Fibroblast of skin of scalp (primary cell): ENCODE results near the gene CX3CL1.
"Not testable (repeated sequence)": the region's sequence is repeated elsewhere in the genome, so short reads cannot be mapped to it uniquely, and the experiment has no call there.

Experiments
- DNase-seq: peaks from one replicate; pipeline ENCODE4 v3.0.0-alpha.2; 2013

The CX3CL1 gene

DNA sequence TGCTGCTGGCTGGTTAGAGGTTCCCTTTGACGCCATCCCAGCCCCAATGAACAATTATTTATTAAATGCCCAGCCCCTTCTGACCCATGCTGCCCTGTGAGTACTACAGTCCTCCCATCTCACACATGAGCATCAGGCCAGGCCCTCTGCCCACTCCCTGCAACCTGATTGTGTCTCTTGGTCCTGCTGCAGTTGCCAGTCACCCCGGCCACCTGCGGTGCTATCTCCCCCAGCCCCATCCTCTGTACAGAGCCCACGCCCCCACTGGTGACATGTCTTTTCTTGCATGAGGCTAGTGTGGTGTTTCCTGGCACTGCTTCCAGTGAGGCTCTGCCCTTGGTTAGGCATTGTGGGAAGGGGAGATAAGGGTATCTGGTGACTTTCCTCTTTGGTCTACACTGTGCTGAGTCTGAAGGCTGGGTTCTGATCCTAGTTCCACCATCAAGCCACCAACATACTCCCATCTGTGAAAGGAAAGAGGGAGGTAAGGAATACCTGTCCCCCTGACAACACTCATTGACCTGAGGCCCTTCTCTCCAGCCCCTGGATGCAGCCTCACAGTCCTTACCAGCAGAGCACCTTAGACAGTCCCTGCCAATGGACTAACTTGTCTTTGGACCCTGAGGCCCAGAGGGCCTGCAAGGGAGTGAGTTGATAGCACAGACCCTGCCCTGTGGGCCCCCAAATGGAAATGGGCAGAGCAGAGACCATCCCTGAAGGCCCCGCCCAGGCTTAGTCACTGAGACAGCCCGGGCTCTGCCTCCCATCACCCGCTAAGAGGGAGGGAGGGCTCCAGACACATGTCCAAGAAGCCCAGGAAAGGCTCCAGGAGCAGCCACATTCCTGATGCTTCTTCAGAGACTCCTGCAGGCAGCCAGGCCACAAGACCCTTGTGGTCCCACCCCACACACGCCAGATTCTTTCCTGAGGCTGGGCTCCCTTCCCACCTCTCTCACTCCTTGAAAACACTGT is 11.3 kb downstream of the CX3CL1 start:
- peak; percentile 68 for DNase-seq

DNA sequence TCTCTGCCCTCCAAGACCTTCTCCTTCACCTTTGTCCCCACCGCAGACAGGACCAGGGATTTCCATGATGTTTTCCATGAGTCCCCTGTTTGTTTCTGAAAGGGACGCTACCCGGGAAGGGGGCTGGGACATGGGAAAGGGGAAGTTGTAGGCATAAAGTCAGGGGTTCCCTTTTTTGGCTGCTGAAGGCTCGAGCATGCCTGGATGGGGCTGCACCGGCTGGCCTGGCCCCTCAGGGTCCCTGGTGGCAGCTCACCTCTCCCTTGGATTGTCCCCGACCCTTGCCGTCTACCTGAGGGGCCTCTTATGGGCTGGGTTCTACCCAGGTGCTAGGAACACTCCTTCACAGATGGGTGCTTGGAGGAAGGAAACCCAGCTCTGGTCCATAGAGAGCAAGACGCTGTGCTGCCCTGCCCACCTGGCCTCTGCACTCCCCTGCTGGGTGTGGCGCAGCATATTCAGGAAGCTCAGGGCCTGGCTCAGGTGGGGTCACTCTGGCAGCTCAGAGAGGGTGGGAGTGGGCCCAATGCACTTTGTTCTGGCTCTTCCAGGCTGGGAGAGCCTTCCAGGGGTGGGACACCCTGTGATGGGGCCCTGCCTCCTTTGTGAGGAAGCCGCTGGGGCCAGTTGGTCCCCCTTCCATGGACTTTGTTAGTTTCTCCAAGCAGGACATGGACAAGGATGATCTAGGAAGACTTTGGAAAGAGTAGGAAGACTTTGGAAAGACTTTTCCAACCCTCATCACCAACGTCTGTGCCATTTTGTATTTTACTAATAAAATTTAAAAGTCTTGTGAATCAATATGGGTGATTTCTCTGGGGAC is 12.2 kb downstream of the CX3CL1 start:
- no peak for DNase-seq

DNA sequence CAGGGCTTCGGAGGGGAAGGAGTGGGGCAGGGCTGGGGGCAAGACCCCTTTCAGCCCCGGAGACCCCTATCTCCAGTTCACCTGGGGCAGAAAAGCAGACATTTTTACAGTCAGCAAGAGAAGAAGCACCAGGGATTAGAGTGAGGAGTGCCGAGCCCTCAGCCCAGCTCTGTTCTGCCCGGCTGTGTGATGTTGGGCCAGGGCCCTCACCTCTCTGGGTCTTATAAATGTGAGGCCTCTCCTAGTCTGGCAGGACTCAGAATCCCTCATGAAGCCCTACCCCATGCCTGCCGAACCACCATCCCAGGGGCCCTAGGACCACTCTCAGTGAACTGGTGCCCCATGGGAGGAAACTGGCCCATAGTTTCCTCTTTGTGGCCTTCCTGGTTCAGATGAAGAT is 12.8 kb downstream of the CX3CL1 start:
- no peak for DNase-seq

DNA sequence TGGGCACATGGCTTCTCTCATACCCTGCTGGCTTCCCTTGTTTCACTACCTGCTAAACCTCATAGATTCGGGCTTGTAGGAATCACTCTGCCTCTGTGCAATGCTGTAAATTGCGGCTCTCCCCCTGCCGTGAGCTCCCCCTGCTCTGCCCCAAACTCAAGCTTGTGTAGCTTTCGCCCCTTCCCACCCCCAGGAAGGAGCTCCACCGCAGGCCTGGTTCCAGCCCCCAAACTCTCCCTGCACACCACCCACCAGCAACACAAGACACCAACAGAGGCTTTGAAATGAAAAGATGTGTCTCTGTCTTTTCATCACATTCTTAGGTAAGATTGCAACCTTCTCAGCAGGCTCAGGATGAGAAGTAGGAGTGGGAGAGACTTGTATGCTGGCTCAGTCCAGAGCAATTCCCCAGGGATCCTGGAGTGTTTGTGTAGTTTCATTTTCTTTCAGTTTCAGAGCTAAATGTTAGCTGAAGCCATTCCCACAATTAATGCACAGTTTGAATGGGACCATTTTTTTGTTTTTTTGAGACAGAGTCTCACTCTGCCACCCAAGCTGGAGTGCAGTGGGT is 14.2 kb downstream of the CX3CL1 start:
- peak; percentile 82 for DNase-seq

DNA sequence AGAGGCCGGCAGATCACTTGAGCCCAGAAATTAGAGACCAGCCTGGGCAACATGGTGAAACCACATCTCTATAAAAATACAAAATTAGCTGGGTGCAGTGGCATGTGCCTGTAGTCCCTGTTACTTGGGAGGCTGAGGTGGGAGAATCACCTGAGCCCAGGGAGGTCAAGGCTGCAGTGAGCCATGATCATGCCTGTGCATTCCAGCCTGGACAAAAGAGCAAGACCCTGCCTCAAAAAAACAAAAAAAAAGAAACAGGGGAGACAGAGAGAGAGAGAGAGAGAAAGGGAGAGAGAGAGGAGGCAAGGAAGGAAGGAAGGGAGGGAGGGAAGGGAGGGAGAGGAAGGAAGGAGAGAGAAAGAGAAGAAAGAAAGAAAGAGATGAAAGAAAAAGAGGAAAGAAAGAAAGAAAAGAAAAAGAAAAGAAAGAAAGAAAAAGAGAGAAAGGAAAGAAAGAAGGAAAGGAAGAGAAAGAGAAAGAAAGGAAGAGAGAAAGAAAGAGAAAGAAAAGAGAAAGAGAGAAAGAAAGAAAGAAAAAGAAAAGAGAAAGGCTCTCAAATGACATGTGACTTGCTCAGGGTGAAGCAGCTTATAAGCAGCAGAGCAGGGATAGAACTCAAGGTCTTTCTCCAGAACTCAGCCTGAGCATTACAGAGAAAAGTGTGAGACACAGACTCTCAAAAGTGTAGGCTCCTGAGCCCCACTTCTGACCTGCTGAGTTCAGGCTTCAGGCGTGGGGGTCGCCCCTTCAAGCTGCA is 15.5 kb downstream of the CX3CL1 start:
- no peak for DNase-seq

DNA sequence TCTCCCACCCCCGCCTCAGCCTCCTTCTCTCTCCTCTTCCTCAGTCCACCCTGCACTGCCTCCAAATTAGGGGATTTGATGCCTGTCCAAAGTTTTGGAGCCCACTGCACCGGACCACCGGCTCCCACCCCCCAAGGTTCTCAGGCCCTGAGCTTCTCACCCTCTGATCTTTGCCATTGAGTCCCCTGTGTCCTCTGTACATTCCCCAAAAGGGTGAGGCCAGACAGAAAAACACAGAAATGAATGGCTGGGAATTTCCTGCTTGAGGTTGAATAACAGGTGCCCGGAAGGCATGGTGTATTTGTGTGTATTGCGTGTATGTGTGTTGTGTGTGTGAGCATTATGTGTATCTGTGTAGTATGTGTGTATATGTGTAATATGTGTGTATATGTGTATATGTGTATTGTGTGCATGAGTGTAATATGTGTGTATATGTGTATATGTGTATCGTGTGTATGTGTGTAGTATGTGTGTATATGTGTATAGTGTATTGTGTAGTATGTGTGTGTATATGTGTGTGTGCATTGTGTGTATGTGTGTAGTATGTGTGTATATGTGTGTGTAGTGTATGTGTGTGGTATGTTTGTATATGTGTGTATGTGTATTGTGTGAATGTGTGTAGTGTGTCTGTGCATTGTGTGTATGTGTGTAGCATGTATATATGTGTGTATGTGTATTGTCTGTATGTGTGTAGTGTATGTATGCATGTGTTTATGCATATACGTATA is 16.2 kb downstream of the CX3CL1 start:
- DNase-seq, result no peak

DNA sequence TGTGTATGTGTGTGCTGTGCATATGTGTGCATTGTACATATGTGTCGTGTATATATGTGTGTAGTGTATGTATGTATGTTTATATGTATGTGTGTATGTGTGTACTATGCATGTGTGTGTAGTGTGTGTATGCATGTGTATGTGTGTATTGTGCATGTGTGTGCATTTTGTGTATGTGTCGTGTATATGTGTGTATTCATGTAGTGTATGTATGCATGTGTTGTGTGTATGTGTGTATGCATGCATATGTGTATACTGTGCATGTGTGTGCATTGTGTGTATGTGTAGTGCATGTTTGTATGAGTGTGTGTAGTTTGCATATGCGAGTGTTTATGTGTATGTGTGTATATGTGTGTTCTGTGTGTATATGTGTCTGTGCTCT is 16.8 kb downstream of the CX3CL1 start:
- DNase-seq, result no peak

DNA sequence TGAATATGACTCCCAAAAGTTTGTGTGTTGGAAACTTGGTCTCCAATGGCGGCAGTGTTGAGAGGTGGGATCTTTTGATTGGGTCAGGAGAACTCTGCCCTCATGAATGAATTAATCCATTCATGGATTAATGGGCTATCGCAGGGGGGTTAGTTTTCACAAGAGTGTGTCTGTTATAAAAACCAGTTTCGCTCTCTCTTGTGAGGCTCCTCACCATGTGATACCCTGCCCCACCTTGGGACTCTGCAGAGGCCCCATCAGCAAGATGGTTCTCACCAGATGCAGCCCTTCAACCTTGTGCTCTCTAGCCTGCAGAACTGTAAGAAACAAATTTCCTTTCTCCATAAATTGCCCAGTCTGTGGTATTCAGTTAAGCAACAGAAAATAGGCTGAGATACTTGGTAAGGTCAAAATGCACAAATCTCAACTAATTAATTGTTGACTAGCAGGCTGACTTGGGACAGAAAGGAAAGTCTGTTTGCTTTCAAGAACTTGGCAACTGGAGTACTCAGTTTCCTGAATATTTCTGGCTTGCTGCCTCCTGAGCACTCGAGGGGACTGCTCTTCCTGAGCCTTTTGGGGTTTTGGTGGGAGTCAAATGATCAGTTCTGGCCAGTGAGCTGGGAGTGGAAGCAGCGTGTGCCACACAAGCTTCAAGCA is 18.5 kb downstream of the CX3CL1 start:
- no peak for DNase-seq

DNA sequence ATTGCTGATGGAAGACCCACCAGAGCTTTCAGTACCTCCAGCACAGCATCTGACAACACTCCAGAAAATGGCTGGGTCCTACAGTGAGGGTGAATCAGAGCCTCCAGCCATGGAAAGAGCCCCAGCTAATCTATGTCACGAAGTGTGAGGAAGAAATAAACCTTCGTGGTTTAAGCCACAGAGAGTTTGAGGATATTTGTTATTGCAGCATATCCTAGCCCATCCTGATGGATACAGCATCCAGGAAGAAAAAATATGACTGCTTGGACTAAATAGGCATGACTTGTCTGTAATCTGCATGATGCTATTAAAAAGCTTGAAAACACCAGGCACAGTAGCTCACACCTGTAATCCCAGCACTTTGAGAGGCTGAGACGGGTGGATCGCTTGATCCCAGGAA is 19.0 kb downstream of the CX3CL1 start:
- DNase-seq, result no peak

DNA sequence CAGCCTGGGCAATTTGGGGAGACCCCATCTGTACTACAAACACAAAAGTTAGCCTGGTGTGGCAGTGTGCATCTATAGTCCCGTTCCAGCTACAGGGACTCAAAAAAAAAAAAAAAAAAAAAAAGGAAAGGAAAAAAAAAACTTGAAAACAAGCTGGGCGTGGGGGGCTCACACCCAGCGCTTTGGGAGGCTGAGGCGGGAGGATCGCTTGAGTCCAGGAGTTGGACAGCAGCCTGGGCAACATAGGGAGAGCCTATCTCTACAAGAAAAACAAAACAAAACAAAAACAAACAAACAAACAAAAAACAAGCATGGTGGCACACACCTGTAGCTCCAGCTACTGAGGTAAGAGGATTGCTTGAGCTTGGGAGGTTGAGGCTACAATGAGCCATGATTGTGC is 19.4 kb downstream of the CX3CL1 start:
- no peak for DNase-seq

DNA sequence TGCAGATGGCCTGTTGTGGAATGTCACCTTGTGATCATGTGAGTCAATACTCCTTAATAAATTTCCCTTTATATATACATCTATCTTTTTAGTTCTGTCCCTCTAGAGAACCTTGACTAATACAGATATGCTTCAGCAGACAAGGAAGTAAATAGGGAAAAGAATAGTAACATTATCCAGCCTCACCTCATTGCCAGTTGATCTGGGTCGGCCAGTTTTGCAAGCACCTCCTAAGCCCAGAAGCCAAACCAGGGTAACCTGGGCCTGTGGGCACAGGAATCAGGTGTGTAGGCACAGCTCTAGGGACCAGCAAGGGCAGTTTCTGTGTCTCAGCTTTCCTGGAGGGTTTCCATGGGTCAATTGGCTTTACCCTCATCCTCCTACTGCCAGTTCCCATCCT is 20.4 kb downstream of the CX3CL1 start:
- no peak for DNase-seq

DNA sequence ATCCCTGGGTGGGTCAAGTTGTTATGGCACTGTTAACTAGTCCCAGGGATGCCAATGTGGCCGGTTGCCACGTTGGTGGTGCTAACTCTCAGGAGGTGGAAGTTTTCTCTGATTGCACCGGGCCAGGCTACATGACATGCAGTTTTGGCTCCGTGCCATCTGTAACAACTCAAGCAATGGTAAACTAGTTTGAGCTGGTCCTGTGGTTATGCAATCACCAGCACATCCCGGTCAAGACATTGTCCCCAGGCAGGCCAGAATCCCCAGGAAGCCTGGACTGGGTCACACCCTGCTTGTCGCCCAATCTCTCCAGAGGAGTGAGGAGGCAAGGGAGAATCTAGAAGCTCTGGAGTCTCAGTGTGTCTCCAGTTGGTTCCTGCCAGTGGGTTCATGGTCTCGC is 22.2 kb downstream of the CX3CL1 start:
- no peak for DNase-seq

DNA sequence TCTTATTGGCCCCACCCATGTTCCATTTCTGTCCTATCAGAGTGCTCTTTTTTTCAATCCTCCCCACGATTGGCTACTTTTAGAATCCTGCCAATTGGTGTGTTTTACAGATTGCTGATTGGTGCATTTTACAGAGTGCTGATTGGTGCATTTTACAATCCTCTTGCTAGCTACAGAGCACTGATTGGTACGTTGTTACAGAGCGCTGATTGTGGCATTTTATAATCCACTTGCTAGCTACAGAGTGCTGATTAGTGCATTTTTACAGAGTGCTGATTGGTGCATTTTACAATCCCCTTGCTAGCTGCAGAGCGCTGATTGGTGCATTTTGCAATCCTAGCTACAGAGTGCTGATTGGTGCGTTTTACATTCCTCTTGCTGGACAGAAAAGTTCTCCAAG is 22.7 kb downstream of the CX3CL1 start:
- no peak for DNase-seq

DNA sequence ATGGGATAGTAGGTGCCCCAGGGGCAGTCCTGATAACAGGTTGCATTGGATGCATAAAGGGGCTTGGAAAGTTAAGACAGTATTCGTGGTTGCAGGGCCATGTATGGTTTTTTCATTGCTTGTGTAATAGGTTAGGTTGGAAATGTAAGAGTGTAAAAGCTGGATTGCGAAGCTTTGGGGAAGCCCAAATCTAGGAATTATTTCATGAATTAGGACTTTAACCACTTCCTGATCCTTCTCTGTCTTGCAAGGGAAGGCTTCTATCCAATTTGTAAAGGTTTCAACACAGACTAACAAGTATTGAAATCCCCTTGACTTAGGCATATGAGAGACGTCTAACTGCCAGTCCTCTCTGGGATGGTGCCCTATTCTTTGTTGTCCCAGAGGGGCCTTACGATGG is 24.5 kb downstream of the CX3CL1 start:
- DNase-seq, result no peak

DNA sequence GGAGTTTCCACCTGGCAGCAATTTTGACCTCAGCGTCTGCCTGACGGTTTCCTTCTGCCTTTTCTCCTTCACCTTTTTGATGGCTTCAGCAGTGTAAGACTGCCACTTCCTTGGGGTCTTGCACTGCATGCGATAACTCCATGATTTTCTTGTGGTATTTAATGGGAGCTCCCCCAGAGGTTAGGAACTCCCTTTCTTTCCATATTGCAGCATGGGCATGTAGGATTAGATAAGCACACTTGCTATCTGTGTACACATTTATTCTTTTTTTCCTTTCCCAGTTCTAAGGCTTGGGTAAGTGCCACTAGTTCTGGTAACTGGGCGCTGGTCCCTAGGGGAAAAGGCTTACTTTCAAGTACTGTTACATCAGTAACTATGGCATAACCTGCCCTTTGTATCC is 25.2 kb downstream of the CX3CL1 start:
- not testable (repeated sequence) for DNase-seq

DNA sequence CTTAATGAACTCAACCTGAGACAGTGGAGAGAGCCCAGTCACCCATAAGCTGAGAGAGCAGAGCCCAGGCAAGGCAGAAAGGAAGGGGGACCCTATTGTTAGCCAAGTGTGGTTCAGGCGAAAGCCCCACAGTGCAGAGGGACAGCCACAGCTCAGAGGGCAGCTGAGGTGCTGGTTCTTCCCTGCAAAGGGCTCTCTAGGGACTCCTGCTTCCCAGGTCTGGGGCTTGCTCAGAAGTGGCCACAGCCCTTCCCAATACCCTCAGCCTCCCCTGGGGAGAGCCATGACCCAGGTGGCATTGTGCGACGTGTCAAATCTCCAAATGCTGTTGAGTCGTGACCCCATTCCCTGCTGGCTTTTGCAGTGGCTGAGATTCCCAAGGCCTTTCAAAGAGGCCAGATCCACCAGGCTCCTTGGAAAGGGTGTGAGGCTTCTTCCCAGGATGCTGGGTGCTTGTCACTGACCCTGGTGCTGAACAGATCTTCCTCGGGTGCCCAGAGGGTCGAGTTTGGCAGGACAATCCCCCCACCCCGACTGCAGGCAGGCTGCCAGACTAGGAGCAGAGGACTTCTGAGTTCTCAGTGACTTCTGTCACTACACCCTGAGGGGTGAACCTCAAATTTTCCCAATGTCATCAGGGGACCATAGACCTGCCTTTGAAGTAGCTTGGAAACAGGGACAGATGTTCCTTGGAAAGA is 29.8 kb downstream of the CX3CL1 start:
- no peak for DNase-seq

DNA sequence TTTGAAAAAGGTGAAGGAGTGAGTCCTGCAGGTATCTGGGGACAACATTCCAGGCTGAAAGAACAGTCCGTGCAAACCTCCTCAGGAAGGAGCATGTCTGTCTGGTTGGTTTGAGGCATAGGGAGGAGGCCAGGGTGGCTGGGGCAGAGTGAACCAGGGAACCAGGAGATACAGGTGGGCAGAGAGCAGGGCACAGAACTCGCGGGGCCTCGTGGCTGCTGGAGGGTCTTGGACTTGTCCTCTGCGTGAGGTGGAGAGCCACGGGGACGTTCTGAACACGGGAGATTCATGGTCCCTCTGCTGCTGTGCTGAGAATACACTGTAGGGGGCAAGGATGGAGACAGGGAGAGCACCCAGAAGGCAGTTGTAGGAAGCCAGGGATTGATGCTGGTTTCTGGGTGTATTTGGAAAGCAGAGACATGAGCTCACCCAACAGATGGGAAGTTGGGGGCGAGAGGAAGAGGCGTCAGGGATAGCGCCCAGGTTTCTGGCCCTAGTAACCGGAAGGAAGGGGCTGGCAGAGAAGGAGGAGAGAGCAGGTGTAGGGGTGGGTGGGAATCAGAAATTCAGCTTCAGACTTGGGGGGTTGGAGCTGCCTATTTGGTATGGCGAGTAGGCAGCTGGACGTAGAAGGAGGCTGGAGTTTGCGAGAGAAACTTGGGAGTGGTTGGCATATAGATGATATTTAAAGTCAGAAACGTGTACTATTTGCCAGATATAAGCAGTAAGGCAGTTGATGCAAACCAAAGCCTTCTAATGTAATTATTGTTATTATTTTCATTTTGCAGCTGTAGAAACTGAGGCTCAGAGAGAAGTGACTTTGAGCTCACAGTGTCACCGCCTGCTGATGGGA is 31.9 kb downstream of the CX3CL1 start, which contains the start of gene CCL17:
CCL17 (plus strand) TSS at position 803 of the 853 bp plus-strand sequence. CDS start 9,166 bp downstream, outside the sequence.
- no peak for DNase-seq

DNA sequence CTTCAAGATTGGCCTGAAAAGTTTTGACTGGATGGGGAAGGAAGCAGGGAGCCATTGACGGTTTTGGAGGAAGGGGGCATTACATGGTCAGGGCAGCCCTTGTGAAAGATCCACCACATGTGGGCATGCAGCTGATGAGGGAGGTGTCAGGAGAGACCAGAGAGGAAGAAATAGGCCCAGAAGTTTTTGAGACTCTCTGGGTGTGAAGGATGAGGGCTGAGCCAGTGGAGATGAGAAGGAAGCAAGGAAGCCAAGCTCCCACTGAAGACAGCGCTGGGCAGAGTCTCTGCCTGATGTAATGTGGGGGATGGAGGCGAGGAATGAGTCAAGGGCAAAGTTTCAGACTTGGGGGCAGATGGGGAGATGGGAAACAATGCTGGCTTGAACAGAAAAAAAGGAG is 32.8 kb downstream of the CX3CL1 start:
- DNase-seq, result no peak

DNA sequence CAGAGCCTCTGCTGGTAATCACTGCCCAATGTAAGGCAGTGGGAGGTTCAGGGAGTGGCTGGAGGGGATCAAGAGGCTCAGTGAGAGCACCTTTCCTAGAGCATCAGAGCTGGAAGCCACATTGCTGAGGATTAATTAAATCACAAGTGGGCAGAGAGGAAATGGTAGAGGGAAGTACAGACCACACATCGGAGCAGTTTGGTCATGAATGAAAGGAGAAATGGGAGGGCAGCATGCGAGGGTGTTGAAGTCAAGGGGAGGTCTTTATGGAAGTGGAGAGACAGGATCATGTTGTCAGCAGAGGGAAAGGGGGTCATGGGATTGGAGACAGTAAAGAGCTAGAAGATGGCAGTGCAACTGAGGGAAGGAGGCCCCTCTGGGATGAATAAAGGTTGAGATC is 34.6 kb downstream of the CX3CL1 start:
- DNase-seq, result no peak
